Endodermal cell (in vitro differentiated cells): ENCODE results near the gene ZC3H8. TPM values are rescaled to one million over a fixed set of nuclear protein-coding genes. Genes with fewer than 3 reads are reported as not detected.

Source experiments
- DNase-seq: peaks from one replicate; pipeline ENCODE4 v3.0.0-alpha.2; 2017
- H3K27ac ChIP-seq: 2 replicates; pipeline ENCODE4 v1.5.1; 2013; ENCODE audit warnings: mild to moderate bottlenecking, low read depth, low read length, moderate library complexity
- H3K27me3 ChIP-seq: 2 replicates; pipeline ENCODE4 v1.6.1; 2013; ENCODE audit warnings: mild to moderate bottlenecking, low read length, moderate library complexity; ENCODE audit not compliant: insufficient read depth, control insufficient read depth, poor library complexity, severe bottlenecking
- H3K36me3 ChIP-seq: 2 replicates; pipeline ENCODE4 v1.7.0; 2013; ENCODE audit warnings: mild to moderate bottlenecking, low read length, moderate library complexity; ENCODE audit not compliant: control insufficient read depth, insufficient read depth
- H3K4me1 ChIP-seq: one replicate; pipeline ENCODE4 v1.7.0; 2013; ENCODE audit warnings: low read length; ENCODE audit not compliant: control insufficient read depth, insufficient read depth
- H3K4me3 ChIP-seq: 2 replicates; pipeline ENCODE4 v1.5.1; 2013; ENCODE audit warnings: mild to moderate bottlenecking, low read length, moderate library complexity
- H3K9ac ChIP-seq: 2 replicates; pipeline ENCODE4 v1.6.1; 2013; ENCODE audit warnings: mild to moderate bottlenecking, low read length, moderate library complexity; ENCODE audit not compliant: poor library complexity, severe bottlenecking; ENCODE audit errors: extremely low read depth
- H3K9me3 ChIP-seq: 2 replicates; pipeline ENCODE4 v1.6.1; 2013; ENCODE audit warnings: mild to moderate bottlenecking, low read length, moderate library complexity; ENCODE audit not compliant: control insufficient read depth
- H3K27ac Mint-ChIP-seq: 2 replicates; pipeline ENCODE4 v1.8.0; 2020; ENCODE audit warnings: mixed read lengths
- H3K27me3 Mint-ChIP-seq: 2 replicates; pipeline ENCODE4 v1.8.0; 2021; ENCODE audit warnings: mild to moderate bottlenecking, mixed read lengths; ENCODE audit not compliant: insufficient read depth
- H3K36me3 Mint-ChIP-seq: 2 replicates; pipeline ENCODE4 v1.8.0; 2020; ENCODE audit warnings: low read depth, mixed read lengths
- H3K4me1 Mint-ChIP-seq: 2 replicates; pipeline ENCODE4 v1.8.0; 2020; ENCODE audit warnings: mixed read lengths
- H3K4me3 Mint-ChIP-seq: 2 replicates; pipeline ENCODE4 v1.8.0; 2020; ENCODE audit warnings: mild to moderate bottlenecking, moderate library complexity, mixed read lengths
- H3K9me3 Mint-ChIP-seq: 2 replicates; pipeline ENCODE4 v1.8.0; 2020; ENCODE audit warnings: mild to moderate bottlenecking, mixed read lengths
- CTCF ChIP-seq: fragments of 200-600 bp; sonication (generic); conservative IDR thresholded peaks from 2 replicates; pipeline ENCODE4 v1.5.0; 2021; ENCODE audit warnings: antibody characterized with exemption, mild to moderate bottlenecking
- WGBS, 2 experiments: methylation state at CpG; one replicate each; pipeline versions ENCODE4 v1.1.5 to v1.1.7; 2013; ENCODE audit warnings: missing lambda C conversion rate in 2 of 2, mixed read lengths in 1 of 2; ENCODE audit not compliant: insufficient coverage in 1 of 2, insufficient read length in 1 of 2; 5-methylcytosine and 5-hydroxymethylcytosine counted together
- total RNA-seq, 2 donors: library from RNA; stranded (reverse); fragmentation: NEBNext Ultra II Directional in 1 of 2; extraction: Animal tissue kit (Norgen Biotek cat#: 25700) in 1 of 2; gene quantifications; 2 replicates in 1 of 2; 3 replicates in 1 of 2; pipeline ENCODE4 v1.2.1, GENCODE V29; 2021

Gene ZC3H8
- total RNA-seq, 2 donors from 2014 or later = 8.3 to 10.6 TPM

GRCh38 chr2:112244854-112245253 lies 10.0 kb downstream of the ZC3H8 start:
- Histone ChIP-seq H3K9ac (no peak overlapping the region), H3K4me1 (peaks cover 3% of the 10 kb centered on the region), H3K27ac (no peak overlapping the region), H3K27me3 (no peaks in the 10 kb centered on the region), H3K4me3 (no peak overlapping the region), H3K36me3 (peaks cover 44% of the 10 kb centered on the region), H3K9me3 (peaks cover 14% of the 10 kb centered on the region)
- TF ChIP-seq CTCF = no peak
- 100% methylated on average over 1 of the region's 1 CpG; no CpG with 5 or more reads in 1 of the 2 experiments for WGBS, 2 experiments
- Mint-ChIP-seq H3K36me3 (peaks cover 35% of the 10 kb centered on the region), H3K4me3 (no peak overlapping the region), H3K4me1 (peaks cover 8% of the 10 kb centered on the region), H3K27ac (no peak overlapping the region), H3K9me3 (no peaks in the 10 kb centered on the region), H3K27me3 (no peaks in the 10 kb centered on the region)
- no peak for DNase-seq

GRCh38 chr2:112243233-112243632 lies 11.6 kb downstream of the ZC3H8 start:
- WGBS, 2 experiments = 94 to 100% methylated on average over 2 to 3 of the region's 4 CpGs
- Mint-ChIP-seq H3K27me3 (no peaks in the 10 kb centered on the region), H3K27ac (no peak overlapping the region)

GRCh38 chr2:112242384-112242783 lies 12.5 kb downstream of the ZC3H8 start:
- Histone ChIP-seq H3K27me3 (no peaks in the 10 kb centered on the region), H3K27ac (no peak overlapping the region), H3K9me3 (peaks cover 14% of the 10 kb centered on the region), H3K9ac (no peak overlapping the region), H3K4me1 (peaks cover 5% of the 10 kb centered on the region), H3K36me3 (peaks cover 31% of the 10 kb centered on the region), H3K4me3 (no peak overlapping the region)
- WGBS, 2 experiments = 100% methylated on average over 1 to 3 of the region's 3 CpGs
- no peaks in the 10 kb centered on the region for H3K9me3 Mint-ChIP-seq
- H3K36me3 Mint-ChIP-seq = peaks cover 24% of the 10 kb centered on the region
- TF ChIP-seq CTCF = no peak
- no peaks in the 10 kb centered on the region for H3K27me3 Mint-ChIP-seq
- H3K27ac Mint-ChIP-seq = no peak overlapping the region
- peaks cover 12% of the 10 kb centered on the region for H3K4me1 Mint-ChIP-seq
- H3K4me3 Mint-ChIP-seq = no peak overlapping the region
- no peak for DNase-seq

More at GRCh38 chr2:112243233-112243632, 11.6 kb downstream of the ZC3H8 start:
- H3K27me3 ChIP-seq = no peaks in the 10 kb centered on the region
- H3K27ac ChIP-seq = no peak overlapping the region
- H3K9me3 Mint-ChIP-seq = no peaks in the 10 kb centered on the region
- peaks cover 11% of the 10 kb centered on the region for H3K4me1 Mint-ChIP-seq
- no peak overlapping the region for H3K4me3 Mint-ChIP-seq
- no peak for DNase-seq
- TF ChIP-seq CTCF = no peak
- H3K4me1 ChIP-seq = peaks cover 5% of the 10 kb centered on the region
- H3K9ac ChIP-seq = no peak overlapping the region
- H3K9me3 ChIP-seq = peaks cover 14% of the 10 kb centered on the region
- peaks cover 38% of the 10 kb centered on the region for H3K36me3 ChIP-seq
- peaks cover 31% of the 10 kb centered on the region for H3K36me3 Mint-ChIP-seq
- no peak overlapping the region for H3K4me3 ChIP-seq
